Measurements from ENCODE around the gene MMD2.

DNA sequence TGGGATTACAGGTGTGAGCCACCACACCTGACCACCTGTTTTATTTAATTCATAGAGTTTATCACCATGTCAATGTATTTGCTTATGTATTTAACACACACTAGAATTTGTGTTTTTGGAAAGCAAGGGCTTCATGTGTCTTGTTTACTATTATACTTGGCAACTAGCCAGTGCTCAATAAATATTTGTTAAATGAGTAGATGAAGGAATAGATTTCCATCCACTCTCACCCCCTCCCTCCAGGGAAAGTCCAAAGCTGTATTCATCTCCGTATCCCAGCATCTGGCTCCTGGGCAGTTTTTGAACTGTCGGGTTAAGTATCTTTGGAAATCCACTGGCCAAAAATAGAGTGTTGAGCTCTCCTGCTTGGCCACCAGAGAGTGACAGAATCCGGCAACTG is 70.8 kb downstream of the MMD2 start:
- TF ChIP-seq CTCF (conservative IDR thresholded peaks at IDR 0.05) (no peak), ZFX (IDR thresholded peaks at IDR 0.05) (no peak)
